Urothelium cell line (cell line): ENCODE measurements around the gene ZNF316.
A peak's percentile ranks its signal among the peaks of the same experiment; 100 is the strongest.

Experiments used
- DNase-seq: peaks from one replicate; pipeline ENCODE4 v3.0.0; 2011; ENCODE audit warnings: low spot score, mixed read lengths
- FAIRE-seq: peaks from 2 replicates; lab custom pipeline; 2011; peaks lifted over from hg19 to GRCh38; lab: Jason Lieb, UNC

The ZNF316 gene

DNA sequence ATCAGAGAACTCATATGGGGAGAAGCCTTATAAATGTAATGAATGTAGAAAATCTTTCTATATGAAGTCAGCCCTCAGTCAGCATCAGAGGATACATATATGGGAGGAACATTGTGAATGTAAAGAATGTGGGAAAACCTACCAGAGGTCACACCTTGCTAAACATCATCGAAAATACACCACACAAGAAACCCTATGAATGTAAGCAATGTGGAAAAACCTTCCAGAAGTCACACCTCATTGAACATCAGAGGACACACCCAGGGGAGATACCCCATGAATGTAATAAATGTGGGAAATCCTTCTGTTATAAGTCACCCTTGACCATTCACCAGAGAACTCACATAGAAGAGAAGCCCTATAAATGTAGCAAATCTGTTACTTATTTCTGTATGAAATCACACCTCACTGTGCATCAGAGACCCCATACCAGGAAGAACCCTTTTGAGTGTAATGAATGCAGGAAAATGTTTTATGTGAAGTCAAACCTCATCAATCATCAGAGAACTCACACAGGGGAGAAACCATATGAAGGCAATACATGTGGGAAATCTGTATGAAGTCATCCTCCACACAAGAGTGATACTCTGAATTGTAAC, 38.8 kb downstream of the ZNF316 start:
- DNase-seq (no peak), FAIRE-seq (peak; percentile 92)

- DNase-seq (no peak), FAIRE-seq (peak; percentile 30)
Observed at GRCh38 chr7:6680146-6680545, 43.0 kb downstream of the ZNF316 start.

- no peak for DNase-seq
- FAIRE-seq = no peak
Observed at GRCh38 chr7:6691103-6691502, 54.0 kb downstream of the ZNF316 start.

DNA sequence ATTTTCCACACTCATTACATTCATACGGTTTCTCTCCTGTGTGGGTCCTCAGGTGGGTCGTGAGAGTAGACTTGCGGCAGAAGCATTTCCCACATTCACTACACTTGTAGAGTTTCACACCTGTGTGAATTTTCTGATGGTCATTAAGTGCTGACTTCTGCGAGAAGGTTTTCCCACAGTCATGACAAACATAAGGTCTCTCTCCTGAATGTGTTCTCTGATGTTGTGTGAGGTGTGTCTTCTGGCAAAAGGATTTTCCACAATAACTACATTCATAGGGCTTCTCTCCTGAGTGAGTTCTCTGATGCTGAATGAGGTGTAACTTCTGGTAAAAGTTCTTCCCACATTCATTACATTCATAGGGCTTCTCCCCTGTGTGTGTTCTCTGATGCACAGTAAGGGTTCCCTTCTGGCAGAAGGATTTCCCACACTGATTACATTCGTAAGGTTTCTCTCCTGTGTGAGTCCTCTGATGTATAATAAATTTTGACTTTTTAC, 54.5 kb downstream of the ZNF316 start:
- FAIRE-seq = peak; percentile 53
- DNase-seq = no peak

- DNase-seq (no peak), FAIRE-seq (no peak)
Observed at GRCh38 chr7:6700793-6701192, 63.7 kb downstream of the ZNF316 start.

DNA sequence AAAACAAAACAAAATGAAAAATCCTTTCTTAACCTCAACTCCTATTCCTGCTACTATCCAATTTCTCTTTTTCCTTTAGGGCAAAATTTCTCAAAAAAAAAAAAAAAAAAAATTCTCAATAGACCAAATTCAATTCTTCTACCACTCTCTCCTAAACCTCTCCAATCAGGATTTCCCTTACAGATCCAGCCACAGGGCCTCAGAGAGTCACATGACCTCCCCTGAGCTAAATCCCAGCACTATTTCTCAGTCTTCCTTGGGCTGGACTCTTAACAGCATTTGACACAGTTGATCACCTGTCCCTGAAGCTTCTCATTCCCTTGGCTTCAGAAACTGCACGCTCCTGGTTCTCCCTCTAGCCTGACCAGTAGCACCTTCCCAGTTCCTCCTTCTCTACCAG, 64.7 kb downstream of the ZNF316 start:
- FAIRE-seq = no peak
- no peak for DNase-seq
